Stimulated activated CD4-positive, alpha-beta T cell treated with anti-CD3 and anti-CD28 coated beads, Interleukin-4, amount 100 ng/mL, for 48 hours (primary cell): Measurements from ENCODE around the gene CCDC195.

ENCODE experiments used
- DNase-seq, 2 donors: peaks; one replicate each; pipeline ENCODE4 v3.0.0-alpha.2; 2020; ENCODE audit warnings: low read depth in 2 of 2

The CCDC195 gene

DNA sequence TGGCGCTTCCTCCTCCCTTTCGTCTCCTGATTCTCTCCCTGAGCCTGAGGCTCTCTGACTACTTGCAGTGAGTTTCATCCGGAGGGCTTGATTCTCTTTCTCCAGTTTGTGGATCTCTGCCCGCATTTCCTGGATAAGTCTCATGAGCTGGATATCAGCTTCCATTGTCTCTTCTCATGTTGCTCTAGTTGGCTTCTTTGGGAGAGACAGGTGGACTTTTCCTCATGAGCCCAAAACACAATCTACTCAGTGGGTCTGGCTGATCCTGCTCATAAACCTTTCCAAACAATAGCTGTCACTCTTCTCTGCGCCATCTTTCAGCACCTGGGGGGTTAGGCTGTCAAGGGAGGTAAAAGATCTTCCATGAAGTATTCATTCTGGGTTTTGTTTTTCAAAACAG, at the start of gene CCDC195:
TSS of gene CCDC195 (minus strand) at position 165 of the 400 bp plus-strand sequence. CDS start at position 165, 0 bp downstream.
- DNase-seq = no peak

DNA sequence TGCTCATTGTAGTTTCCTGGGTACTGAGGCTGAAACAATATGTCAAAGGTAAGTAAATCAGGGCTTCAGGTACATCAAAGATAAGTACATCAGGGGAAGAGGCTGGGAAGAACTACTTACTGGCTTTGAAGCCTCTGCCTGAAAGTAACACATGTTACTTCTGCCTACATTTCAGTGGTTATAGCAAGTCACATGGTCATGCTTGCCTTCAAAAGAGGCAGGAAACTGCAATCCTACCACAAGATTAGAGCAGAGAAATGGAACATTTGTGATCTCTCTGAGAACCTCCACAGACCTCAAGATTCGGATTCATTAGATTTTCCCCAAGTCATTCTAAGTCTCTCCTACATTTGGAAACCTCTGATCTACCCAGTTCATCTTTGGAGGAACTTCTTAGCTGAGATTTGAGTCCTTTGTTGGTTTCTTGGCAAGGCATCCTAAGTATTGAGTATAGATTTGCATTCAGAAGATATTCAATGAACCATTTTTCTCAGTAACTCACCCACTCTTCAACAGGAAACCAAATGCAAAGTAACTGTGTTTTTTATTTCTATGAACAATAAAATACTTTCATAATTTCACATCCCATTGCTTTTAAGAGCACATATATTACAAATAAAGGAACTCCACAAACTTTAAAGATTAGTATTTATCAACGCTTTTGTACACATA, 48.5 kb upstream of the CCDC195 start:
- no peak for DNase-seq

DNA sequence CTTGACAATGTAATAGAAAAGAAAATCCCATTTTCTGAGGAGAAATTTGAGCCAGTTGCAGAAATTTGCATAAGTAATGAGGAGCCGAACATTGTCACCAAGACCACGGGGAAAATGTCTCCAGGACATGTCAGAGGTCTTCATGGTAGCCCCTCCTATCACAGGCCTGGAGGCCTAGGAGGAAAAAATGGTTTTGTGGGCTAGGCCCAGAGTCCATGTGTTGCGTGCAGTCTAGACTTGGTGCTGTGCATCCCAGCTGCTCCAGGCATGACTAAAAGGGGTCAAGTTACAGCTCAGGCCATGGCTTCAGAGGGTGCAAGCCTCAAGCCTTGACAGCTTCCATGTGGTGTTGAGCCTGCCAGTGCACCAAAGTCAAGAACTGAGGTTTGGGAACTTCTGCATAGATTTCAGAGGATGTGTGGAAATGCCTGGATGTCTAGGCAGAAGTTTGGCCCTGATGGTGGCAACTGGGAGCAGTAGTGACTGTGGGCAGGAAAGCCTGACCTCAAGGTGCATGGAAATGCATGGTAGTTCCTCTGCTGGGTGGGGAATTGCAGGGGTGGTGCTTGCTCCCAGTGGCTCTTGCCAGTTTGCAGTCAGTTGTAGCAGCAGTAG, 41.9 kb upstream of the CCDC195 start:
- no peak for DNase-seq

DNA sequence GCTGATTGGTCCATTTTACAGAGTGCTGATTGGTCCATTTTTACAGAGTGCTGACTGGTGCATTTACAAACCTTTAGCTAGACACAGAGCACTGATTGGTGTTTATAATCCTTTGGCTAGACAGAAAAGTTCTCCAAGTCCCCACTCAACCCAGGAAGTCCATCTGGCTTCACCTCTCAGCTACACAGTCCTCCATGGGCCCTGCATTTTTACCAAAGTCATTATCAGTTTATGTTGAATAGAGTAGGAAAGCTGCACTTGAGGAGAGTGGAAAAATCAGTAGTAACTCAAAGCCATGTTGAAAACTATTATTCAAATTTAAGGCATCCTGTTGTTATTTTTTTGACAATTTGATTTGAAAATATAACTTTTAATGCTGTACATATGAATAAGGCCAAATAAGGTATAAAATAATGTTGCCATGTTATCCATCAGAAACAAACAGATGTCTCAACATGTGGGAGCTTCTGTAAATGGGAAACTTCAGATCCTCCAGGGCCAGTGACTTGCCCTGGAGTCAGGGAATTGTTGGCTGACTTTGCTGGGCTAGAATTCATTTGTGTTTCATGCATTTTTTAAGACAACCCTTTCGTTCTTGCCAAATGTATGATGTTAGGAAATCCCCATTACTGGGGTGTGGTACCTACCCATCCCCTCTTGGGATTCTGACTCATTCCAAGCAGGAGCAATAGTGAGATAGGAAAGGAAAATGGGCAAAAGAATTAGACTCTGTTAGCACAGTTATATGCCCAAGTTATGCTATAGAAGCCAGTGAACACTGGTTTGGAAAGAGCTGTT, 37.8 kb upstream of the CCDC195 start:
- no peak for DNase-seq

DNA sequence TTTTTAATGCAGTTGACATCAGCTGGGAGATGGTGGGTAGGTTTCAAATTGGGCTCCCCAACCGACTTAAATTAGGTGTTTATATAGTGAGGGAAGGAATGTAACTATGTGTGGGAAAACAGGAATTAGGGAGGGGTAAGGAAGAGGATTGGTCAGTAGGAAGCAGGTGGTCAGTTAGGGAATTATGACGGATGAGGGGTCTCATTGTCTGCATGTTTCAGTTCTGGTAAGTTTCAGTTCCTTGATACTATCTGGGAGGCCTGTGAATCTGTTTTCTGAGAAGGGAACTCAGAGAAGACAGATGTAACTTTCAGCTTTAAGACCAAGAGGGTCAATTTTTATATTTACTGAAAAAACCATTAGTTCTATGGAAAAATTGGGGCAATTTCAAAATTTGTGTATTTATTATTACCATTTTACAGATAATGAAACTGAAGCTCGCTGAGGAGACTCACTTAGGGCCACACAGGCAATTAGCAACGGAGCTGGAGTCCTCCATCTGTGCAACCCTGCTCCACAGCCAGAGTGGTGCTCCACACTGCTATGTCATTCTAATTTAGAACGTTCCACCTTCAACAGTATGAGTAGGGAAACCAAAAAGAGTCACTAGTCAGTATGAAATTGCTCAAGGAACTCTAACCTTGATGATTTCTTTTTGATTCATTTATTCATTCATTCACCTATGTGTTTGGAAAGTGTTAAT, 36.0 kb upstream of the CCDC195 start:
- no peak for DNase-seq

GRCh38 chr2:224749136-224749535, 33.0 kb upstream of the CCDC195 start:
- DNase-seq = no peak

DNA sequence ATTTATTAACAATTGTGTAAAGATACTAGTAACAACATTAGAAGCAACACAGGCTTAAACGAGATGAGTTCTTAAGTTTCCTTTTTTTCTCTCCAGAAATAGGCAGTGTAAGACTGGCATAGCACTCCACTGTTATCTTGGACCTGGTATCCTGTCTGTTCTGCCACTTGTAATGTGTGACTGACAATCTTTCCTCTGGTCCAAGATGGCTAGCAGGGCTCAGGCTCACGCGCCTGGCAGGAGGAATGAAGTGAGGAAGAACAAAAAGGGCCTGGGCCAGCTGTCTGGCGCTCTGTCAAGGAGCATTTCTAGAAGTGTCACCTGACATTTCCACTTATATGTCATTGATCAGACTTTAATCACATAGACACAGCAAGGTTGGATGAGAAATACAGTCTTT, 31.6 kb upstream of the CCDC195 start:
- DNase-seq = no peak

- DNase-seq = no peak
These were observed 20.1 kb upstream of the CCDC195 start for GRCh38 chr2:224736227-224736626.

DNA sequence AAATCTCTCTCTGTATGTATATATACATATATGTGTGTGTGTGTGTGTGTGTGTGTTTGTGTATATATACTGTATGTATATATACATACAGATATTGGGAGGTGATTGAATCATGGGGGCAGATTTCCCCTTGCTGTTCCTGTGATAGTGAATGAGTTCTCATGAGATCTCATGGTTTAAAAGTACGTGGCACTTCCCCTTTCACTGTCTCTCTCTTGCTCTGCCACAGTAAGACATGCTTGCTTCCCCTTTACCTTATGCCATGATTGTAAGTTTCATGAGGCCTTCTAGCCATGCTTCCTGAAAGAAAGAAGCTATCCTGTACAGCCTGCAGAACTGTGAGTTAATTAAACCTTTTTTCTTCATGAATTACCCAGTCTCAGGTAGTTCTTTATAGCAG, 18.8 kb upstream of the CCDC195 start:
- DNase-seq = no peak

DNA sequence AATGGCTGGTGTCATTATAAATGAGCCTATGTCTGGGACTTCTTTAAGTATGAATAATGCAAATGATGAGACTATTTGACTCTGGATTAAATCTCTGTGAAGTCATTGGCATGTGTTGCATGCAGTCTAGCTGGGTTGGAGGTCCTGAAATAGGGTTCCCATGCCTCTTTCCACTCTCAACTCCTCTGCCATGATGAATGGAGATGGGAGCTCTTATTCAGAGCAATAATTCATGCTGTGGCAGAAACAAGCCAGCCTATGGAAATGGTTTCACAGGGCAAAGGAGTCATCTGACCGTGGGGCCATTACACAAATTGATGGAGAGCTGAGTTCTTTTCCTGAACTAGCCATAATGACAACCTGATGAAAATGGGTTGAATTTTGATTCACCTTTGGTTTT, 15.5 kb upstream of the CCDC195 start:
- DNase-seq = no peak

DNA sequence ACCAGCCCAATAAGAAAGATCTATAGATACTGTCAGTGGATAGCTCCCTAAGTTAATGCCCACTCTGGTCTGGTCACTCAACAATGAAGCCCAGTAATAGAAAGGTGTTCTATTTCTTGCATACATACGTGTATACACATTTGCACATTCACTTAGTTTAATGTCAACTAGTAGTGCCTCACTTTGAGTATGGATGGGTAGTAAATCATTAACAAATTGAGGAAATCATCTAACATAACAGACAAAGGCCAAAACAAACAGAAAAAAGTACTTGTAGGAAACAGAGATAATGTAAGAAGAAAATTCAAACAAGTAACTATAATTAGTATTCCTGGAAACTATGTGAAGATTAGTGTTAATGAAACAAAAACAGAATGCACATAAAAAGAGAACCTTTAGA, 13.3 kb upstream of the CCDC195 start:
- DNase-seq = no peak

- no peak for DNase-seq
These were observed 8.2 kb upstream of the CCDC195 start for GRCh38 chr2:224724331-224724730.

DNA sequence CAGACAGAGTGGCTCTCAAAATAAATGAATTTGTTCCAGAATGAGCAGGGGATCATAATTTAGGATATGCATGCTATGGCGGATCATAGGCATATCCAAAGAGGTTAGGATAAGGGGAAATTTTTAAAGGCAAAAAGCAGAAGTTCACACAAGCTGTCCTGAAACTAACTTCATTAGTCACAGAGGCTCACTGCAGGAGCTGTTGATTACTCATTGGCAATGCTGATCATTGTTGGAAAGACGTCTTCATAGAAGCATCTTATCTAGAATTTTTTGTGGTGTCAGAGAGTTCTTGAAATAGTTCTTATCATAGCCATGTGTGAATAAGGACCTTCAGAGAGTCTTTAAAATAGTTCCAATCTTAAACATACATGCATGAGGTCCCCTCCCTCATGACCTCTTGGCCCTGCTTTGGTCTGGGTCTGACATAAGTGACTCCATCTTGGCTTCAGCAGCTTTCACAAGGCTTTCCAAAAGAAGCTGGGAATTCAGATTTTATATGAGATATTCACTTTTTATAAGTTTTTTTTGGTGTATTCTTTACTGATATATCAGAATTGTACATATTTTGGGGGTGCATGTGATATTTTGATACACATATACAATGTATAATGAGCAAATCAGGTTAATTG, 7.5 kb upstream of the CCDC195 start:
- DNase-seq = no peak

DNA sequence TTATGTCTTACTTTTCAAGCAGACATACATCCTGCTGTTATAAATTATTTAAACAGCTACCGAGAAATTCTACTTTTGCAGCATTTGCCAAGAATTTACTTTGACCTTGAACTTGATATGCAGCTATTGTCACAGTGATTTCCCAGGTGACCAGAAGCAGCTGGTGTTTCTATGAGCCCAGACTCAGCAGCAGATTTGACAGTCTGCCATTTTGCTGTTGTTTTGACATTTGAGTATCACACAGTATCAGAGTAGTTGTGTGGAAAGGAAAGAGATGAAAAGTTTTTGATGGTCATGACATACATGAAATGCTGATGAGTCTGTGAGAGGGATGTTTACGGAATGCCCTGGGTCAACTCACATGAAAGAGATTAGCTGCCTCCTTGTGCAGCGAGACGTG, 6.6 kb upstream of the CCDC195 start:
- DNase-seq = no peak

- no peak for DNase-seq
These were observed 6.1 kb upstream of the CCDC195 start for GRCh38 chr2:224722250-224722649.

DNA sequence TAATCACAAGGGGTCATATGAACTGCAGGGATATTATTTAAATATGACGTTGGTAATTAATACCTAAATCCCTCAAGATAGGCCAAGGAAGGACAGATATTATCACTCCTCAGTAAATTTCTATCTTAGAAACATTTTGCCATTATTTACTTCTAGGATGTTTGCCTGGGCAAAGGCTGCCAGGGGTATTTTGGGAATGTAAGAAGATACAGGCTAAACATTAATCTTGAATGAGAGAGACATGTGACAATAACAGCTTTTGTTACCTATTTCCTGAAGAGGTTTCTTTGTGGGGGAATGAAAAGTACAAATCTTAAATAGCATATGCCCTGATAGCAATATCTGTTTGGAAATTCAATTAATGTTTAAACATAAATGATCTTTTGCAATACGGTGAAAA, 756 bp upstream of the CCDC195 start:
- no peak for DNase-seq

- DNase-seq = no peak
These were observed 4.1 kb downstream of the CCDC195 start for GRCh38 chr2:224711859-224712665.

DNA sequence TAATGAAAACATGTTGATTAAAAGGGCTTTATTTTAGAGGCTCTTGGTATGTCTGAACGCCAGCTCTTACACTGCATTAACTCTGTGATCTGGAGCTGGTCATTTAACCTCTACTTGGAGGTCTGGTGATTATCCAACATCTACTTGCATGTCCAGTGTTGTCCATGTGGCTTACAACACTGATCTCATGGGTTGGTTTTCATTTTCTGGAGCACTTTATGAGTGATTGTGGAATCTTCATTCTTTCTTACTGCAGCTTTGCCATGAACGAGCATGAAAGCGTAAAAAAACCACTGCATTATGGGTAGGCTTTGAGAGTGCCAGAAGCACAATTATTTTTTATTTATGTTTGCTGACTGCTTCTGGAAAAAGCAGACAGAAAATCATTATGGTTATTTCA, 4.8 kb downstream of the CCDC195 start:
- DNase-seq = no peak

GRCh38 chr2:224709301-224709700, 6.9 kb downstream of the CCDC195 start:
- DNase-seq = no peak

DNA sequence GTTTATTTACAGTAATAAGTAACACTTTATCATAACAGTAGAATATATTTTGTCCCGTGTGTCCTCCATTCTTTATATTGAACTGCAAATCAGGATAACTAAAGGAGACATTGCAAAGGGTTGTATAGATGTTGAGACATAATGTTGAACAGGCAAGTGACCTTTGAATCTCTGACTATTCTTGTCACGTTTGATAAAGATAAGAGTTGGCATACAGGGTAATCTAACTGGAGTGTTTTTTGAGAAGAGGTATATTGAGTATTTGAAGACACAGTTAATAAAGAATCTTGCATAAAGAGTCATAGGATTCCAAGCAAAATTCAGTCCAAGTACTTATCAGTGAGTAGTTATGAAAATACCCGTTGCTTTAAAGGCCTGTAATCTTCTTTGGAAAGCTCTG, 21.7 kb downstream of the CCDC195 start:
- no peak for DNase-seq

GRCh38 chr2:224691563-224691962, 24.6 kb downstream of the CCDC195 start:
- no peak for DNase-seq
